GM12878 (cell line): ENCODE data around the gene TACC3. TPM values are rescaled to one million over a fixed set of nuclear protein-coding genes. Genes with fewer than 3 reads are reported as not detected.

Experiments
- ATAC-seq: fragments of 200-7000 bp; cut with Tn5 transposase; 3 replicates; pipeline ENCODE4 v1.9.1; 2020; ENCODE audit warnings: mild to moderate bottlenecking, moderate library complexity
- BruUV-seq: library from RNA; stranded (reverse); fragments of 400-500 nt; replicated peaks from 2 replicates; lab custom pipeline; 2021; lab: Mats Ljungman, UMichigan
- CTCF ChIA-PET: fragments of 300-600 bp; sonication (Branson Sonifier 250); formaldehyde crosslinking; extraction: SDS; loops from one replicate; lab custom pipeline; 2021; ENCODE audit warnings: inconsistent platforms; lab: Yijun Ruan, JAX
- POLR2A ChIA-PET: fragments of 350-600 bp; formaldehyde crosslinking; extraction: SDS; loops from one replicate; lab custom pipeline; 2021; ENCODE audit warnings: inconsistent platforms; lab: Charles Lee
- RAD21 ChIA-PET: fragments of 300-600 bp; sonication (Branson Sonifier 250); formaldehyde crosslinking; loops from one replicate; lab custom pipeline; 2023; ENCODE audit warnings: antibody characterized with exemption; ENCODE audit not compliant: unreplicated experiment; lab: Charles Lee
- SMC1A ChIA-PET: fragments of 300-600 bp; sonication (Branson Sonifier 250); formaldehyde crosslinking; loops from one replicate; lab custom pipeline; 2023; ENCODE audit not compliant: unreplicated experiment, uncharacterized antibody; lab: Charles Lee
- DNase-seq: peaks from one replicate; pipeline ENCODE4 v3.0.0-alpha.2; 2011; ENCODE audit warnings: low read depth, low spot score
- FAIRE-seq: peaks from 3 replicates; lab custom pipeline; 2011; peaks lifted over from hg19 to GRCh38; lab: Jason Lieb, UNC
- H2AFZ ChIP-seq: 2 replicates; pipeline ENCODE4 v1.6.0; 2011; ENCODE audit warnings: low read depth, low read length, control low read depth; ENCODE audit not compliant: control insufficient read depth
- H3K27ac ChIP-seq: 2 replicates; pipeline ENCODE4 v1.5.1; 2011; ENCODE audit warnings: control low read depth; ENCODE audit not compliant: control insufficient read depth, insufficient read depth
- H3K27me3 ChIP-seq, 2 experiments: replicated peaks in 1 of 2; 2 replicates each; pipeline versions ENCODE4 v1.6.0 to v1.6.1; 2011; ENCODE audit warnings: low read length in 1 of 2; ENCODE audit not compliant: control insufficient read depth in 2 of 2, insufficient read depth in 2 of 2
- H3K36me3 ChIP-seq, 2 experiments: 2 replicates each; pipeline ENCODE4 v1.5.1; 2011; ENCODE audit warnings: low read length in 1 of 2; ENCODE audit not compliant: control insufficient read depth in 2 of 2, insufficient read depth in 2 of 2
- H3K4me1 ChIP-seq: 2 replicates; pipeline ENCODE4 v1.6.1; 2011; ENCODE audit warnings: mild to moderate bottlenecking, low read length, moderate library complexity, mixed read lengths; ENCODE audit not compliant: control insufficient read depth, insufficient read depth
- H3K4me2 ChIP-seq: 2 replicates; pipeline ENCODE4 v1.6.0; 2011; ENCODE audit warnings: control low read depth; ENCODE audit not compliant: control insufficient read depth, insufficient read depth
- H3K4me3 ChIP-seq: fragments of 200-600 bp; sonication (generic); 2 replicates; pipeline ENCODE4 v1.5.1; 2016
- H3K79me2 ChIP-seq: 2 replicates; pipeline ENCODE4 v1.6.0; 2011; ENCODE audit warnings: low read length; ENCODE audit not compliant: control insufficient read depth, insufficient read depth
- H3K9ac ChIP-seq: 2 replicates; pipeline ENCODE4 v1.8.0; 2011; ENCODE audit warnings: low read length, control low read depth, mixed read lengths; ENCODE audit not compliant: control insufficient read depth, insufficient read depth
- H3K9me3 ChIP-seq: replicated peaks from 3 replicates; pipeline ENCODE4 v1.5.1; 2011; ENCODE audit warnings: mild to moderate bottlenecking, low read length; ENCODE audit not compliant: control insufficient read depth, insufficient read depth
- H4K20me1 ChIP-seq: 2 replicates; pipeline ENCODE4 v1.6.0; 2011; ENCODE audit not compliant: control insufficient read depth, insufficient read depth
- BACH1 ChIP-seq: fragments of 450-650 bp; IDR thresholded peaks from 2 replicates; pipeline ENCODE4 v1.6.1; 2017; ENCODE audit warnings: mild to moderate bottlenecking, borderline replicate concordance
- E2F4 ChIP-seq: IDR thresholded peaks from 2 replicates; pipeline ENCODE4 v1.6.1; 2012; ENCODE audit warnings: low read depth, low read length, improper control_type of control experiment
- EGR1 ChIP-seq, 2 experiments: IDR thresholded peaks; 1 replicate in 1 of 2; 2 replicates in 1 of 2; pipeline ENCODE4 v1.6.1; 2011 to 2012; ENCODE audit warnings: low read depth in 2 of 2, low read length in 2 of 2, borderline replicate concordance in 1 of 2, mild to moderate bottlenecking in 1 of 2, moderate library complexity in 1 of 2
- HDAC6 ChIP-seq: fragments of 200-600 bp; sonication (generic); IDR thresholded peaks from one replicate; pipeline ENCODE4 v1.8.0; 2017; ENCODE audit warnings: antibody characterized with exemption; ENCODE audit not compliant: unreplicated experiment
- KLF5 ChIP-seq: fragments of 450-650 bp; IDR thresholded peaks from 2 replicates; pipeline ENCODE4 v1.6.1; 2014; ENCODE audit warnings: mild to moderate bottlenecking; ENCODE audit not compliant: partially characterized antibody
- MTA2 ChIP-seq: fragments of 450-650 bp; IDR thresholded peaks from 2 replicates; pipeline ENCODE4 v1.6.1; 2016; ENCODE audit warnings: low read depth, mild to moderate bottlenecking, moderate library complexity
- NR2C2 ChIP-seq: IDR thresholded peaks from 2 replicates; pipeline ENCODE4 v1.6.1; 2011; ENCODE audit warnings: borderline replicate concordance, low read depth; ENCODE audit not compliant: control insufficient read depth, insufficient read length
- PML ChIP-seq: IDR thresholded peaks from 2 replicates; pipeline ENCODE4 v1.6.1; 2012; ENCODE audit warnings: low read length, inconsistent platforms
- SPI1 ChIP-seq: IDR thresholded peaks from 2 replicates; pipeline ENCODE4 v1.6.1; 2011; ENCODE audit warnings: low read depth, mild to moderate bottlenecking, low read length, moderate library complexity, borderline replicate concordance; ENCODE audit not compliant: insufficient read depth
- ZNF384 ChIP-seq: IDR thresholded peaks from 2 replicates; pipeline ENCODE4 v1.6.1; 2012; ENCODE audit warnings: low read depth, mild to moderate bottlenecking, low read length, improper control_type of control experiment, borderline replicate concordance
- WGBS: methylation state at CpG from one replicate; pipeline ENCODE4 v1.1.6; 2016; ENCODE audit warnings: low lambda C conversion rate; ENCODE audit not compliant: insufficient replicate concordance, insufficient coverage; ENCODE audit errors: missing lambda C conversion rate; 5-methylcytosine and 5-hydroxymethylcytosine counted together
- in situ Hi-C: fragments of 300-500 bp; cut with MboI; formaldehyde crosslinking; loops from 9 replicates; pipeline ENCODE4 v1.14.3; 2018; ENCODE audit warnings: mixed read lengths
- intact Hi-C: fragments of 100-400 bp; cut with micrococcal nuclease; formaldehyde crosslinking; loops from one replicate; pipeline ENCODE4 v1.14.2; 2022; ENCODE audit not compliant: unreplicated experiment
- polyA plus RNA-seq, 11 experiments: library from polyadenylated mRNA; depleted of rRNA in 4 of 11; unstranded in 6 of 11; stranded (reverse) in 5 of 11; fragments of >200 nt; fragmentation: Nextera tagmentation in 4 of 11; fragmentation: Illumina TruSeq in 1 of 11; extraction: Ambion mirVana in 4 of 11; extraction: Trizol in 1 of 11; gene quantifications; 1 replicate in 1 of 11; 2 replicates in 10 of 11; pipeline versions ENCODE4 v1.2.1 to v1.2.3, GENCODE V29; 2011 to 2016; ENCODE audit warnings: inconsistent platforms in 2 of 11, missing spikeins in 2 of 11, low read depth in 1 of 11
- total RNA-seq, 4 experiments: library from RNA; depleted of rRNA in 3 of 4; stranded (reverse); fragments of >200 nt in 3 of 4; fragmentation: Illumina TruSeq in 1 of 4; extraction: Trizol in 1 of 4; gene quantifications; 2 replicates each; pipeline versions ENCODE4 v1.2.1 to v1.2.3, GENCODE V29; 2013 to 2021
- TF ChIP-seq, protein P1 (sequence below): fragments of 450-650 bp; IDR thresholded peaks from 2 replicates; pipeline ENCODE4 v1.6.1; 2017; ENCODE audit warnings: mild to moderate bottlenecking

TACC3 gene
- total and polyA plus RNA-seq, 10 of the 15 experiments (the other 5 are each of a cell fraction or from before 2014, with no cell fraction given): 2.8 to 121 (median 73.3) TPM

DNA sequence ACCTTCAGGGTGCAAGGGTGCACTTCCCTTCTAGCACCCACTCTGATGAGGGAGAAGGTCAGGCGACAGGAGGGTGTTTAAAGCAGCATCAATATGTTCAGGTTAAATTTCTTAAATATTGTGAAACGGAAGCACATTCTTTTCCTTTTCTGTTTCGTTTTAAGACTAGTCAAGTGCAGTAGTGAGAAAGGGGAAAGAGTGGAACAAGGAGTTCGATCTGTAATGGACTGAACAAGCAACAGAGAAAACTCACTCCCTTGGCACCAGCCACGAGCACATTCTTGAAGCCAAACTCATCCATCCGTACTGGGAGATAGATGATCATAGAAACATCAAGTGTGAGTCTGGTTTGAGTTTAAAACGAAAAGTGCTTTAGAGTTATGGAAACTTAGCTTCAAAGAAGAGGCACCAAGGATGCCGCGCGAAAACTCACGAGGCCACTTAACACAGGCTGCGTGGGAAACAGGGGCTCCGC, 38.0 kb upstream of the TACC3 start:
- Histone ChIP-seq H2AFZ (peak overlapping the region; percentile 94), H3K79me2 (no peaks in the 10 kb centered on the region), H3K9me3 (no peaks in the 10 kb centered on the region), H3K27ac (no peak overlapping the region), H3K27me3 (no peaks in the 10 kb centered on the region), H4K20me1 (no peaks in the 10 kb centered on the region), H3K9ac (peak overlapping the region; percentile 57; the same call in 1 of the 2 replicates), H3K4me2 (peak overlapping the region; percentile 97)
- ChIA-PET POLR2A (interaction anchor here (1.3 to 1.6 kb wide), 2 partner anchors 29 to 38 kb away, joined by 3 read pairs; partner anchors contain the start of genes SLBP, TACC3 and TMEM129), SMC1A (interaction anchor here (1.6 kb wide), 1 partner anchor 10 kb away, joined by 9 read pairs; no protein-coding TSS in a partner anchor), RAD21 (no interaction called here)
- ATAC-seq: peak; percentile 2; the same call in 1 of the 3 replicates
- no peak for DNase-seq
- in situ Hi-C loops (no loop called here), intact Hi-C loops (no loop called here)
- FAIRE-seq: peak; percentile 78
- WGBS: 4% methylated on average over 13 of the region's 13 CpGs
- TF ChIP-seq SPI1: 0 out of 2 replicates have a peak, but pooled peaks have one; percentile 19
- TF ChIP-seq NR2C2: no peak
- TF ChIP-seq, all 136 proteins: peak for 1
- peaks cover 11% of the 10 kb centered on the region for H3K4me1 ChIP-seq
- TSS peak; percentile 58 for BruUV-seq
- H3K4me3 ChIP-seq: peak overlapping the region; percentile 52; the same call in 1 of the 2 replicates
- CTCF ChIA-PET: interaction anchor here (1.0 to 1.6 kb wide), 2 partner anchors 10 to 43 kb away, joined by 4 to 5 read pairs; no protein-coding TSS in a partner anchor
- no peaks in the 10 kb centered on the region; a peak in 1 of 4 replicates for H3K36me3 ChIP-seq

GRCh38 chr4:1683736-1684505, 37.4 kb upstream of the TACC3 start, which contains the start of gene FAM53A:
TSS of gene FAM53A (minus strand) at chr4:1684313. CDS start at chr4:1668741, 15,572 bp downstream.
- H3K9me3 ChIP-seq: no peaks in the 10 kb centered on the region
- POLR2A ChIA-PET: interaction anchor here (1.3 to 1.6 kb wide), 2 partner anchors 28 to 37 kb away, joined by 3 read pairs; partner anchors contain the start of genes SLBP, TACC3 and TMEM129
- no peaks in the 10 kb centered on the region for H4K20me1 ChIP-seq
- H3K36me3 ChIP-seq: no peaks in the 10 kb centered on the region; a peak in 1 of 4 replicates
- H3K4me2 ChIP-seq: peak within 1 kb of the TSS; percentile 97
- no peaks in the 10 kb centered on the region for H3K27me3 ChIP-seq
- peak; percentile 95 for ATAC-seq
- H3K79me2 ChIP-seq: no peaks in the 10 kb centered on the region
- peaks cover 11% of the 10 kb centered on the region for H3K4me1 ChIP-seq
- DNase-seq: peak; percentile 36
- peak within 1 kb of the TSS; percentile 65 for H3K4me3 ChIP-seq
- intact Hi-C loops: loop anchor here (2.0 kb wide), 1 partner anchor 29 kb away; the partner anchor contains the start of gene SLBP
- H3K27ac ChIP-seq: no peak within 1 kb of the TSS
- peak within 1 kb of the TSS; percentile 57; the same call in 1 of the 2 replicates for H3K9ac ChIP-seq
- CTCF ChIA-PET: interaction anchor here (1.0 to 1.6 kb wide), 2 partner anchors 9 to 42 kb away, joined by 4 to 5 read pairs; no protein-coding TSS in a partner anchor
- SMC1A ChIA-PET: interaction anchor here (1.6 kb wide), 1 partner anchor 9 kb away, joined by 9 read pairs; no protein-coding TSS in a partner anchor
- RAD21 ChIA-PET: no interaction called here
- BruUV-seq: no TSS peak
- peak; percentile 54 for FAIRE-seq
- 2% methylated on average over 82 of the region's 118 CpGs for WGBS
- peak within 1 kb of the TSS; percentile 94 for H2AFZ ChIP-seq
- in situ Hi-C loops: no loop called here
- TF ChIP-seq PML (no peak), MTA2 (no peak), HDAC6 (no peak), ZNF384 (no peak), BACH1 (peak; percentile 53), EGR1 (IDR thresholded peaks at IDR 0.05; ENCODE audit: borderline replicate concordance in 1 of 2, low read depth in 2 of 2, low read length in 2 of 2) (peak in 1 of 2 experiments; percentile 40; a peak in 1 of 3 replicates), KLF5 (no peak), E2F4 (no peak)
- TF ChIP-seq, protein P1, sequence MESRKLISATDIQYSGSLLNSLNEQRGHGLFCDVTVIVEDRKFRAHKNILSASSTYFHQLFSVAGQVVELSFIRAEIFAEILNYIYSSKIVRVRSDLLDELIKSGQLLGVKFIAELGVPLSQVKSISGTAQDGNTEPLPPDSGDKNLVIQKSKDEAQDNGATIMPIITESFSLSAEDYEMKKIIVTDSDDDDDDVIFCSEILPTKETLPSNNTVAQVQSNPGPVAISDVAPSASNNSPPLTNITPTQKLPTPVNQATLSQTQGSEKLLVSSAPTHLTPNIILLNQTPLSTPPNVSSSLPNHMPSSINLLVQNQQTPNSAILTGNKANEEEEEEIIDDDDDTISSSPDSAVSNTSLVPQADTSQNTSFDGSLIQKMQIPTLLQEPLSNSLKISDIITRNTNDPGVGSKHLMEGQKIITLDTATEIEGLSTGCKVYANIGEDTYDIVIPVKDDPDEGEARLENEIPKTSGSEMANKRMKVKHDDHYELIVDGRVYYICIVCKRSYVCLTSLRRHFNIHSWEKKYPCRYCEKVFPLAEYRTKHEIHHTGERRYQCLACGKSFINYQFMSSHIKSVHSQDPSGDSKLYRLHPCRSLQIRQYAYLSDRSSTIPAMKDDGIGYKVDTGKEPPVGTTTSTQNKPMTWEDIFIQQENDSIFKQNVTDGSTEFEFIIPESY: no peak
